DND-41 (cell line): ENCODE results near the gene NIPSNAP2.

Source experiments
- ATAC-seq: fragments of 200-7000 bp; cut with Tn5 transposase; 3 replicates; pipeline ENCODE4 v1.9.1; 2021; ENCODE audit warnings: low read depth; ENCODE audit not compliant: insufficient read depth
- DNase-seq: peaks from one replicate; pipeline ENCODE4 v3.0.0-alpha.2; 2020
- H2AFZ ChIP-seq: 2 replicates; pipeline ENCODE4 v1.6.0; 2012; ENCODE audit warnings: low read depth, low read length
- H3K27ac ChIP-seq: 2 replicates; pipeline ENCODE4 v1.5.1; 2012; ENCODE audit warnings: low read length, inconsistent platforms
- H3K27me3 ChIP-seq: fragments of 200-600 bp; sonication (generic); 2 replicates; pipeline ENCODE4 v1.6.0; 2012; ENCODE audit warnings: low read length, mild to moderate bottlenecking, inconsistent platforms; ENCODE audit not compliant: insufficient read depth, poor library complexity
- H3K36me3 ChIP-seq: 2 replicates; pipeline ENCODE4 v1.5.1; 2012; ENCODE audit warnings: low read length, inconsistent platforms; ENCODE audit not compliant: insufficient read depth
- H3K4me1 ChIP-seq: 2 replicates; pipeline ENCODE4 v1.5.1; 2012; ENCODE audit warnings: mild to moderate bottlenecking, low read length; ENCODE audit not compliant: insufficient read depth
- H3K4me2 ChIP-seq: 2 replicates; pipeline ENCODE4 v1.6.0; 2012; ENCODE audit warnings: mild to moderate bottlenecking, moderate library complexity, low read length, inconsistent platforms; ENCODE audit not compliant: insufficient read depth
- H3K4me3 ChIP-seq, 2 experiments: fragments of 200-600 bp in 1 of 2; shearing (Covaris generic) in 1 of 2; 2 replicates each; pipeline ENCODE4 v1.5.1; 2012 to 2016; ENCODE audit warnings: inconsistent platforms in 2 of 2, low read length in 2 of 2, mild to moderate bottlenecking in 2 of 2, low read depth in 1 of 2, moderate library complexity in 1 of 2
- H3K79me2 ChIP-seq: 2 replicates; pipeline ENCODE4 v1.6.0; 2012; ENCODE audit warnings: low read length, inconsistent platforms; ENCODE audit not compliant: insufficient read depth
- H3K9ac ChIP-seq: 2 replicates; pipeline ENCODE4 v1.6.0; 2012; ENCODE audit warnings: low read depth, mild to moderate bottlenecking, inconsistent platforms, low read length, moderate library complexity
- H3K9me3 ChIP-seq: 2 replicates; pipeline ENCODE4 v1.5.1; 2012; ENCODE audit warnings: low read length, moderate library complexity, mild to moderate bottlenecking, inconsistent platforms; ENCODE audit not compliant: insufficient read depth, severe bottlenecking
- H4K20me1 ChIP-seq: 2 replicates; pipeline ENCODE4 v1.6.0; 2012; ENCODE audit warnings: low read length; ENCODE audit not compliant: insufficient read depth
- EZH2 ChIP-seq: IDR thresholded peaks from 3 replicates; pipeline ENCODE4 v1.6.1; 2012; ENCODE audit warnings: borderline replicate concordance, low read depth, mild to moderate bottlenecking, moderate library complexity, low read length, inconsistent platforms; ENCODE audit not compliant: severe bottlenecking
- TF ChIP-seq, protein P1 (sequence below): IDR thresholded peaks from 2 replicates; pipeline ENCODE4 v1.5.1; 2012; ENCODE audit warnings: borderline replicate concordance, low read length, moderate library complexity, mild to moderate bottlenecking; ENCODE audit not compliant: poor library complexity, severe bottlenecking; ENCODE audit errors: extremely low read depth

Gene NIPSNAP2

GRCh38 chr7:56023500-56023899 lies 59.1 kb downstream of the NIPSNAP2 start:
- no peak overlapping the region for H2AFZ ChIP-seq
- no peaks in the 10 kb centered on the region for H3K9me3 ChIP-seq
- peaks cover 52% of the 10 kb centered on the region for H3K36me3 ChIP-seq
- no peaks in the 10 kb centered on the region for H3K27me3 ChIP-seq
- no peak overlapping the region for H3K4me3 ChIP-seq
- no peak for ATAC-seq
- H3K9ac ChIP-seq, result no peak overlapping the region
- peaks cover 20% of the 10 kb centered on the region; the same call in 1 of the 2 replicates for H3K79me2 ChIP-seq
- H4K20me1 ChIP-seq, result no peaks in the 10 kb centered on the region; the same call in 1 of the 2 replicates
- no peak overlapping the region for H3K27ac ChIP-seq
- TF ChIP-seq, protein P1, sequence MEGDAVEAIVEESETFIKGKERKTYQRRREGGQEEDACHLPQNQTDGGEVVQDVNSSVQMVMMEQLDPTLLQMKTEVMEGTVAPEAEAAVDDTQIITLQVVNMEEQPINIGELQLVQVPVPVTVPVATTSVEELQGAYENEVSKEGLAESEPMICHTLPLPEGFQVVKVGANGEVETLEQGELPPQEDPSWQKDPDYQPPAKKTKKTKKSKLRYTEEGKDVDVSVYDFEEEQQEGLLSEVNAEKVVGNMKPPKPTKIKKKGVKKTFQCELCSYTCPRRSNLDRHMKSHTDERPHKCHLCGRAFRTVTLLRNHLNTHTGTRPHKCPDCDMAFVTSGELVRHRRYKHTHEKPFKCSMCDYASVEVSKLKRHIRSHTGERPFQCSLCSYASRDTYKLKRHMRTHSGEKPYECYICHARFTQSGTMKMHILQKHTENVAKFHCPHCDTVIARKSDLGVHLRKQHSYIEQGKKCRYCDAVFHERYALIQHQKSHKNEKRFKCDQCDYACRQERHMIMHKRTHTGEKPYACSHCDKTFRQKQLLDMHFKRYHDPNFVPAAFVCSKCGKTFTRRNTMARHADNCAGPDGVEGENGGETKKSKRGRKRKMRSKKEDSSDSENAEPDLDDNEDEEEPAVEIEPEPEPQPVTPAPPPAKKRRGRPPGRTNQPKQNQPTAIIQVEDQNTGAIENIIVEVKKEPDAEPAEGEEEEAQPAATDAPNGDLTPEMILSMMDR, result no peak
- TF ChIP-seq EZH2, result no peak
- no peak overlapping the region for H3K4me2 ChIP-seq
- H3K4me1 ChIP-seq, result no peaks in the 10 kb centered on the region
- DNase-seq, result no peak

DNA sequence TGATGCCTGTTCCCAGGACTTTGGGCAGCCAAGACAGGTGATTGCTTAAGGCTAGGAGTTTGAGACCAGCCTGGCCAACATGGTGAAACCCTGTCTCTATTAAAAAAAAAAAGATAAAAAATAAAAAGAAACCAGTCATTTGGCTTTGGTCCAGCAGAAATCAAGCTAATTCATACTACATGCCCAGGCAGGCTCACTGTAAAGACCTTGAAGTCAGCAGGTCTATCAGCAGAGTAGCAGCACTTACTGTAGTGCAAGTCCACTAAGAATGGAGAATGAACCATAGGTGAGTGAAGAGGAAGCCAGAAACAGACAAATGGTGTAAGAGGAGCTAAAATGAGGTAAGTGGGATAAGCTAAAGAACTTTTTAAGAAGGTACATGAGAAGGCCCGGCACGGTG lies 62.2 kb downstream of the NIPSNAP2 start:
- Histone ChIP-seq H2AFZ (no peak overlapping the region), H3K9ac (no peak overlapping the region), H3K36me3 (peaks cover 48% of the 10 kb centered on the region), H3K9me3 (no peaks in the 10 kb centered on the region), H3K27ac (no peak overlapping the region), H4K20me1 (no peaks in the 10 kb centered on the region; the same call in 1 of the 2 replicates), H3K79me2 (peaks cover 25% of the 10 kb centered on the region; the same call in 1 of the 2 replicates), H3K4me3 (no peak overlapping the region), H3K4me1 (peaks cover under 1% of the 10 kb centered on the region; the same call in 1 of the 2 replicates), H3K4me2 (no peak overlapping the region), H3K27me3 (no peaks in the 10 kb centered on the region)
- DNase-seq (no peak), ATAC-seq (no peak)
- TF ChIP-seq, protein P1, result no peak
- no peak for TF ChIP-seq EZH2

DNA sequence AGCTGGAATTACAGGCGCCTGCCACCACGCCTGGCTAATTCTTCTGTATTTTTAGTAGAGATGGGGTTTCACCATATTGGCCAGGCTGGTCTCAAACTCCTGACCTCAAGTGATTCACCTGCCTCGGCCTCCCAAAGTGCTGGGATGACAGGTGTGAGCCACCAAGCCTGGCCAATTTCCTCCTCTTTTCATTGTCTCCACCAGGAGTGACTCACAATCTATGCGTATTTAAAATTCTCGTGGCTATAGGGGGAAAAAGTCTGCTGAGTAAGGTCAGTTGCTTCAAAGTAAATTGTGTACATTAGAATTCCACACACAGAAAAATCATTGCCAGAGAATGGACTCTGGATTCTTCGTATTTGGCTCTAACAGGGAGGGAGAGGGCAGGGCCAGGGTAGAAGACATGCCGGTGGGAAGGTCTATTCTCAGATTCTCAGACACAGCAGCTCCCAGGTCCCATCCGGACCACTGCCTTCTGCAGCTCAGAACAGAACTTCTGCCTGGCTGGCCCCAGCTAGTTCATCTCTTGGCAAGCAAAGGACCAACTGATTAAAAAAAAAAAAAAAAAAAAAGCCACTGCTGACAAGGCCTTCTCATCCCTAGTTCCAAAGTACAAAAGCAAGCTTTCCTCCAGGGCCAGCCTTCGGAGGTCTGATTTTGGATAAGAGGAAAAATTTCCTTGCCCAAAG lies 64.7 kb downstream of the NIPSNAP2 start:
- Histone ChIP-seq H3K27me3 (no peaks in the 10 kb centered on the region), H3K36me3 (peaks cover 48% of the 10 kb centered on the region), H4K20me1 (no peaks in the 10 kb centered on the region; the same call in 1 of the 2 replicates), H3K9me3 (no peaks in the 10 kb centered on the region), H3K79me2 (peaks cover 47% of the 10 kb centered on the region), H2AFZ (no peak overlapping the region), H3K27ac (no peak overlapping the region), H3K4me3 (no peak overlapping the region), H3K4me1 (peaks cover 21% of the 10 kb centered on the region), H3K4me2 (no peak overlapping the region), H3K9ac (no peak overlapping the region)
- TF ChIP-seq, protein P1, result no peak
- no peak for TF ChIP-seq EZH2
- no peak for ATAC-seq
- DNase-seq, result no peak
